ENCODE data around the gene FAM222A. TPM values are rescaled to one million over a fixed set of nuclear protein-coding genes. Genes with fewer than 3 reads are reported as not detected.
A peak's percentile ranks its signal among the peaks of the same experiment; 100 is the strongest.

Gene FAM222A
- total RNA-seq, 1 donor from 2014 or later = 2.5 TPM

DNA sequence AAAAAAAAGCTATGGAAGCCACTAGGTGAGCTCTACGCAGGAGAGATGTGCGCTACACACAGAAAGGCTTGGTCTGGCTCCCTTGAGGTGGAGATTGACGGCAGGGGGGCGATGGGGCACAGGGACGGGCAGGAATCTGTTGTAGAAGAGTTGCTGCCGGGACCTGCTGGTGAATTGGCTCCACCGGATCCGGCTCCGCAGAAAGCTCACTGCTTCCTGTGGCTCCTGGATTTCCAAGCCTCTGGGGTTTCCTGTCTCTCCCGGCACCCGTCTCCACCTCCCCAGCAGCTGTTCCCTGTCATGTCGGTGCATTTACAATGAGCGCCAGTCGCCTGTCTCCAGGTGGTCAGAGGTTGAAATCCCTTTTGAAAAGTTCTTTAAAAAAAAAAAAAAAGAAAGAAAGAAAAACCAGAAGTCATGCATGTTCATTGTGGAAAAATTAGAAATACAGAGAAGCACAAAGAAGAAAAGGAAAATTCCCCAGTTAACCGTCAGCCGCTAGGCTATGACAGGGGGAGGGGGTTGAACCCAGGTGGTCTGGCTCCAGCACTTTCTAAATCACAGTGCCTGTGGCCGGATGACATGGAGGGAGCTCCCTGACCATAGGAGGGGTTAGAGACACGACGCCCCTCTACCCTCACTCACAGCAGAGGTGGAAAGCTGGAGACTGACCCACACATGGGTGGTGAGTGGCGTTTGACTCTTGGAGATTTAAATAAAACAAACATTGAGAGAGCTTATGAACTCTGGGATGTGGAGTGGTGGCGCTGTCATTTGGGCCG is 20.8 kb downstream of the FAM222A start:
- Histone ChIP-seq H3K9me3 (ENCODE audit: low read depth) (no peaks in the 10 kb centered on the region), H3F3A (ENCODE audit: low read depth) (peaks cover 17% of the 10 kb centered on the region), H3K27me3 (peaks cover 18% of the 10 kb centered on the region), H2AFZ (replicated peaks) (no peak overlapping the region), H3K36me3 (no peaks in the 10 kb centered on the region), H3K9ac (no peak overlapping the region), H3K4me3 (peak overlapping the region; percentile 25), H3K79me2 (ENCODE audit: low read depth) (no peaks in the 10 kb centered on the region), H3K27ac (no peak overlapping the region), H3K4me2 (peak overlapping the region; percentile 66), H3K4me1 (peaks cover 49% of the 10 kb centered on the region), H4K20me1 (ENCODE audit: low read depth) (peaks cover 86% of the 10 kb centered on the region)
- TF ChIP-seq, protein P1, sequence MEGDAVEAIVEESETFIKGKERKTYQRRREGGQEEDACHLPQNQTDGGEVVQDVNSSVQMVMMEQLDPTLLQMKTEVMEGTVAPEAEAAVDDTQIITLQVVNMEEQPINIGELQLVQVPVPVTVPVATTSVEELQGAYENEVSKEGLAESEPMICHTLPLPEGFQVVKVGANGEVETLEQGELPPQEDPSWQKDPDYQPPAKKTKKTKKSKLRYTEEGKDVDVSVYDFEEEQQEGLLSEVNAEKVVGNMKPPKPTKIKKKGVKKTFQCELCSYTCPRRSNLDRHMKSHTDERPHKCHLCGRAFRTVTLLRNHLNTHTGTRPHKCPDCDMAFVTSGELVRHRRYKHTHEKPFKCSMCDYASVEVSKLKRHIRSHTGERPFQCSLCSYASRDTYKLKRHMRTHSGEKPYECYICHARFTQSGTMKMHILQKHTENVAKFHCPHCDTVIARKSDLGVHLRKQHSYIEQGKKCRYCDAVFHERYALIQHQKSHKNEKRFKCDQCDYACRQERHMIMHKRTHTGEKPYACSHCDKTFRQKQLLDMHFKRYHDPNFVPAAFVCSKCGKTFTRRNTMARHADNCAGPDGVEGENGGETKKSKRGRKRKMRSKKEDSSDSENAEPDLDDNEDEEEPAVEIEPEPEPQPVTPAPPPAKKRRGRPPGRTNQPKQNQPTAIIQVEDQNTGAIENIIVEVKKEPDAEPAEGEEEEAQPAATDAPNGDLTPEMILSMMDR (IDR thresholded peaks at IDR 0.05) = no peak
- no peak for TF ChIP-seq EZH2 (IDR thresholded peaks at IDR 0.05)
- TF ChIP-seq EZH2phosphoT487 (IDR thresholded peaks at IDR 0.05) = no peak
- H3K27ac Mint-ChIP-seq = peak overlapping the region; percentile 41
- peak; percentile 79 for DNase-seq (ENCODE audit: low spot score)
- no peaks in the 10 kb centered on the region for H3K9me3 Mint-ChIP-seq
- H3K36me3 Mint-ChIP-seq = no peaks in the 10 kb centered on the region
- H3K4me1 Mint-ChIP-seq = peaks cover 53% of the 10 kb centered on the region
- peak overlapping the region; percentile 22 for H3K4me3 Mint-ChIP-seq
- peaks cover 31% of the 10 kb centered on the region for H3K27me3 Mint-ChIP-seq (ENCODE audit: insufficient read depth, low read depth)

DNA sequence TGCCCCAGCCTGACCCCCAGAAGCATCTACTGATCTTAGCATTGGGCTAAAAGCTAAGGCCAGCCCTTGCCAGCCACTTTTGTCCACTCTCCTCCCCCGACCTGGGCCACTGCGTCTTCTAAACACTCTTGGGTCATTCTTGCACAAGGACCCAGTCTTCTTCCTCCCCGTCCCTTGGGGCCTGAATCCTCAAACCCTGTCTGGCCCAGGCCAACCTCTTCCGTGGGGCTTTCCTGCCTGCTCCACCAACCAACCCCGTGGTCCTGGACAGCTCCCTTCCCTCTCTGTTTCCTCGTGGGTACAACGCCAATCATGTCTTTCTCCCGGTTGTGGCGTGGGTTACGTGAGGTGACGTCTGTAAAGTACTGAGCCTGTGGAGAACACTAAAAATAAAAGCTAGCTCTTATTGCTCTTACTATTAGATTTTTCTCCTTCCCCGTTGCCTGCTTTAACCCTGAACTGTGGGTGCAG is 21.5 kb downstream of the FAM222A start:
- Histone ChIP-seq H3K4me3 (no peak overlapping the region), H3K4me1 (peaks cover 53% of the 10 kb centered on the region), H3K27ac (no peak overlapping the region), H3K27me3 (peaks cover 18% of the 10 kb centered on the region), H3K4me2 (peak overlapping the region; percentile 66), H2AFZ (replicated peaks) (no peak overlapping the region), H3F3A (ENCODE audit: low read depth) (peaks cover 17% of the 10 kb centered on the region), H3K36me3 (no peaks in the 10 kb centered on the region), H4K20me1 (ENCODE audit: low read depth) (peaks cover 92% of the 10 kb centered on the region), H3K9me3 (ENCODE audit: low read depth) (no peaks in the 10 kb centered on the region), H3K79me2 (ENCODE audit: low read depth) (no peaks in the 10 kb centered on the region), H3K9ac (no peak overlapping the region)
- Mint-ChIP-seq H3K27ac (peak overlapping the region; percentile 41), H3K27me3 (ENCODE audit: insufficient read depth, low read depth) (peaks cover 31% of the 10 kb centered on the region), H3K36me3 (no peaks in the 10 kb centered on the region), H3K4me1 (peaks cover 60% of the 10 kb centered on the region), H3K4me3 (peak overlapping the region; percentile 30), H3K9me3 (no peaks in the 10 kb centered on the region)
- DNase-seq (ENCODE audit: low spot score) = no peak
- no peak for TF ChIP-seq EZH2phosphoT487 (IDR thresholded peaks at IDR 0.05)
- TF ChIP-seq, protein P1 (IDR thresholded peaks at IDR 0.05) = no peak
- TF ChIP-seq EZH2 (IDR thresholded peaks at IDR 0.05) = no peak

GRCh38 chr12:109735825-109736551 is 22.4 kb downstream of the FAM222A start:
- Histone ChIP-seq H3K79me2 (ENCODE audit: low read depth) (no peaks in the 10 kb centered on the region), H3K9ac (no peak overlapping the region), H3K27me3 (peaks cover 18% of the 10 kb centered on the region), H3K9me3 (ENCODE audit: low read depth) (no peaks in the 10 kb centered on the region), H3K27ac (no peak overlapping the region), H3K36me3 (no peaks in the 10 kb centered on the region), H3K4me1 (peaks cover 53% of the 10 kb centered on the region), H3K4me3 (no peak overlapping the region), H4K20me1 (ENCODE audit: low read depth) (peaks cover 93% of the 10 kb centered on the region), H2AFZ (replicated peaks) (no peak overlapping the region), H3F3A (ENCODE audit: low read depth) (peaks cover 17% of the 10 kb centered on the region), H3K4me2 (peak overlapping the region; percentile 12)
- no peak for TF ChIP-seq EZH2phosphoT487 (IDR thresholded peaks at IDR 0.05)
- TF ChIP-seq, protein P1 (IDR thresholded peaks at IDR 0.05) = no peak
- TF ChIP-seq EZH2 (IDR thresholded peaks at IDR 0.05) = no peak
- DNase-seq (ENCODE audit: low spot score) = no peak
- H3K4me1 Mint-ChIP-seq = peaks cover 58% of the 10 kb centered on the region
- peaks cover 26% of the 10 kb centered on the region for H3K27me3 Mint-ChIP-seq (ENCODE audit: insufficient read depth, low read depth)
- no peak overlapping the region for H3K27ac Mint-ChIP-seq
- no peaks in the 10 kb centered on the region for H3K36me3 Mint-ChIP-seq
- peak overlapping the region; percentile 35 for H3K4me3 Mint-ChIP-seq
- H3K9me3 Mint-ChIP-seq = no peaks in the 10 kb centered on the region
